ENCODE results near the gene FSIP1. TPM values are rescaled to one million over a fixed set of nuclear protein-coding genes. Genes with fewer than 3 reads are reported as not detected.

Gene FSIP1
- total RNA-seq, 1 donor from 2014 or later = 2.5 TPM

GRCh38 chr15:39602143-39602542 is 180.5 kb downstream of the FSIP1 start:
- Histone ChIP-seq H3K27me3 (no peaks in the 10 kb centered on the region), H3K9ac (no peak overlapping the region), H3K4me3 (no peak overlapping the region), H4K20me1 (ENCODE audit: low read depth) (no peaks in the 10 kb centered on the region), H3K4me2 (no peak overlapping the region), H3F3A (ENCODE audit: low read depth) (no peaks in the 10 kb centered on the region), H3K79me2 (ENCODE audit: low read depth) (no peaks in the 10 kb centered on the region), H3K27ac (no peak overlapping the region), H2AFZ (replicated peaks) (no peak overlapping the region), H3K36me3 (no peaks in the 10 kb centered on the region), H3K9me3 (ENCODE audit: low read depth) (no peaks in the 10 kb centered on the region), H3K4me1 (no peaks in the 10 kb centered on the region)
- no peak overlapping the region for H3K4me3 Mint-ChIP-seq
- peaks cover 2% of the 10 kb centered on the region for H3K27me3 Mint-ChIP-seq (ENCODE audit: insufficient read depth, low read depth)
- peak; percentile 23 for DNase-seq (ENCODE audit: low spot score)
- H3K9me3 Mint-ChIP-seq = no peaks in the 10 kb centered on the region
- peaks cover 1% of the 10 kb centered on the region for H3K36me3 Mint-ChIP-seq
- peaks cover 2% of the 10 kb centered on the region for H3K4me1 Mint-ChIP-seq
- H3K27ac Mint-ChIP-seq = no peak overlapping the region
- TF ChIP-seq CTCF (IDR thresholded peaks at IDR 0.05) (peak; percentile 37), EZH2phosphoT487 (IDR thresholded peaks at IDR 0.05) (no peak)

- DNase-seq (ENCODE audit: low spot score) = no peak
- H3K4me1 Mint-ChIP-seq = peaks cover 6% of the 10 kb centered on the region
- peaks cover 12% of the 10 kb centered on the region for H3K36me3 Mint-ChIP-seq
- H3K27me3 ChIP-seq = no peaks in the 10 kb centered on the region
- H3K9me3 ChIP-seq (ENCODE audit: low read depth) = no peaks in the 10 kb centered on the region
- H3K4me3 Mint-ChIP-seq = no peak overlapping the region
- peaks cover 2% of the 10 kb centered on the region for H3K27me3 Mint-ChIP-seq (ENCODE audit: insufficient read depth, low read depth)
- H2AFZ ChIP-seq (replicated peaks) = no peak overlapping the region
- peaks cover 3% of the 10 kb centered on the region for H3K4me1 ChIP-seq
- H3K4me3 ChIP-seq = no peak overlapping the region
- no peaks in the 10 kb centered on the region for H4K20me1 ChIP-seq (ENCODE audit: low read depth)
- H3K27ac ChIP-seq = no peak overlapping the region
- no peak for TF ChIP-seq EZH2phosphoT487 (IDR thresholded peaks at IDR 0.05)
- no peak for TF ChIP-seq CTCF (IDR thresholded peaks at IDR 0.05)
- no peak for TF ChIP-seq EZH2 (IDR thresholded peaks at IDR 0.05)
- H3K79me2 ChIP-seq (ENCODE audit: low read depth) = no peaks in the 10 kb centered on the region
- no peaks in the 10 kb centered on the region for H3F3A ChIP-seq (ENCODE audit: low read depth)
- no peaks in the 10 kb centered on the region for H3K9me3 Mint-ChIP-seq
- no peak overlapping the region for H3K4me2 ChIP-seq
- no peak overlapping the region for H3K9ac ChIP-seq
- no peaks in the 10 kb centered on the region for H3K36me3 ChIP-seq
- no peak overlapping the region for H3K27ac Mint-ChIP-seq
Observed at GRCh38 chr15:39599871-39600270, 182.8 kb downstream of the FSIP1 start.

GRCh38 chr15:39598958-39599845 is 183.4 kb downstream of the FSIP1 start:
- H3K27ac ChIP-seq = no peak overlapping the region
- H3K4me1 ChIP-seq = peaks cover 3% of the 10 kb centered on the region
- no peak for TF ChIP-seq EZH2 (IDR thresholded peaks at IDR 0.05)
- TF ChIP-seq CTCF (IDR thresholded peaks at IDR 0.05) = no peak
- no peak for TF ChIP-seq EZH2phosphoT487 (IDR thresholded peaks at IDR 0.05)
- H2AFZ ChIP-seq (replicated peaks) = no peak overlapping the region
- Mint-ChIP-seq H3K27me3 (ENCODE audit: insufficient read depth, low read depth) (peaks cover 2% of the 10 kb centered on the region), H3K4me1 (peaks cover 6% of the 10 kb centered on the region), H3K9me3 (no peaks in the 10 kb centered on the region), H3K36me3 (peaks cover 12% of the 10 kb centered on the region), H3K27ac (no peak overlapping the region), H3K4me3 (no peak overlapping the region)
- no peaks in the 10 kb centered on the region for H3K79me2 ChIP-seq (ENCODE audit: low read depth)
- H3K4me3 ChIP-seq = no peak overlapping the region
- H3K27me3 ChIP-seq = no peaks in the 10 kb centered on the region
- no peaks in the 10 kb centered on the region for H3K9me3 ChIP-seq (ENCODE audit: low read depth)
- no peaks in the 10 kb centered on the region for H3K36me3 ChIP-seq
- H3K4me2 ChIP-seq = no peak overlapping the region
- DNase-seq (ENCODE audit: low spot score) = no peak
- no peaks in the 10 kb centered on the region for H3F3A ChIP-seq (ENCODE audit: low read depth)
- no peak overlapping the region for H3K9ac ChIP-seq
- H4K20me1 ChIP-seq (ENCODE audit: low read depth) = no peaks in the 10 kb centered on the region

Data from neural progenitor cell (in vitro differentiated cells).